NOMO-1 (cell line): ENCODE data around the gene NR2E1.
A peak's percentile ranks its signal among the peaks of the same experiment; 100 is the strongest.

Experiments used
- DNase-seq, 2 experiments: peaks; one replicate each; lab custom pipeline; 2025; ENCODE audit not compliant: unreplicated experiment in 2 of 2; lab: John Stamatoyannopoulos, UW

The NR2E1 gene

GRCh38 chr6:108170332-108171290 is 4.8 kb downstream of the NR2E1 start:
- no peak for DNase-seq

- no peak for DNase-seq
Measured at GRCh38 chr6:108171291-108171917, 5.6 kb downstream of the NR2E1 start.

GRCh38 chr6:108171918-108172516 is 6.2 kb downstream of the NR2E1 start:
- DNase-seq = no peak

- peak; percentile 18 to 38 for DNase-seq
Measured at GRCh38 chr6:108174371-108175175, 8.8 kb downstream of the NR2E1 start.

- no peak for DNase-seq
Measured at GRCh38 chr6:108175176-108175591, 9.4 kb downstream of the NR2E1 start.

GRCh38 chr6:108175592-108176279 is 9.9 kb downstream of the NR2E1 start:
- DNase-seq = no peak

GRCh38 chr6:108176281-108177089 is 10.7 kb downstream of the NR2E1 start:
- no peak for DNase-seq

GRCh38 chr6:108179741-108180140 is 13.9 kb downstream of the NR2E1 start:
- DNase-seq = no peak

GRCh38 chr6:108180266-108180665 is 14.4 kb downstream of the NR2E1 start:
- DNase-seq = no peak

GRCh38 chr6:108180776-108181175 is 15.0 kb downstream of the NR2E1 start:
- no peak for DNase-seq

GRCh38 chr6:108186226-108186625 is 20.4 kb downstream of the NR2E1 start:
- DNase-seq = no peak

GRCh38 chr6:108187519-108187918 is 21.7 kb downstream of the NR2E1 start:
- DNase-seq = no peak

- DNase-seq = no peak
Measured at GRCh38 chr6:108193131-108193530, 27.3 kb downstream of the NR2E1 start.

- DNase-seq = no peak
Measured at GRCh38 chr6:108193835-108194234, 28.0 kb downstream of the NR2E1 start.

GRCh38 chr6:108194503-108194902 is 28.7 kb downstream of the NR2E1 start:
- no peak for DNase-seq

- DNase-seq = no peak
Measured at GRCh38 chr6:108195209-108195608, 29.4 kb downstream of the NR2E1 start.

GRCh38 chr6:108198761-108199498 is 33.1 kb downstream of the NR2E1 start:
- no peak for DNase-seq

- no peak for DNase-seq
Measured at GRCh38 chr6:108200186-108200585, 34.4 kb downstream of the NR2E1 start.

GRCh38 chr6:108200631-108201030 is 34.8 kb downstream of the NR2E1 start:
- no peak for DNase-seq
